NCI-H146 treated with DMSO at 0.1 percent for 48 hours (cell line): ENCODE data around the gene CRP.
"Not testable (repeated sequence)": the region's sequence is repeated elsewhere in the genome, so short reads cannot be mapped to it uniquely, and the experiment has no call there.

Experiments used
- DNase-seq: peaks from one replicate; lab custom pipeline; 2025; ENCODE audit not compliant: unreplicated experiment; lab: John Stamatoyannopoulos, UW

CRP gene

GRCh38 chr1:159700312-159700711, 14.1 kb downstream of the CRP start:
- DNase-seq: no peak

- no peak for DNase-seq
Measured at GRCh38 chr1:159699653-159700052, 14.7 kb downstream of the CRP start.

GRCh38 chr1:159699246-159699645, 15.1 kb downstream of the CRP start:
- DNase-seq: no peak

GRCh38 chr1:159687511-159687910, 26.9 kb downstream of the CRP start:
- DNase-seq: no peak

GRCh38 chr1:159686599-159687299, 27.6 kb downstream of the CRP start:
- no peak for DNase-seq

- DNase-seq: no peak
Measured at GRCh38 chr1:159678939-159679338, 35.5 kb downstream of the CRP start.

- no peak for DNase-seq
Measured at GRCh38 chr1:159675046-159675445, 39.3 kb downstream of the CRP start.

GRCh38 chr1:159672390-159672789, 42.0 kb downstream of the CRP start:
- DNase-seq: not testable (repeated sequence)

GRCh38 chr1:159669338-159669737, 45.1 kb downstream of the CRP start:
- DNase-seq: no peak

GRCh38 chr1:159668739-159669138, 45.6 kb downstream of the CRP start:
- DNase-seq: no peak

- no peak for DNase-seq
Measured at GRCh38 chr1:159664247-159664646, 50.1 kb downstream of the CRP start.

- no peak for DNase-seq
Measured at GRCh38 chr1:159663552-159663951, 50.8 kb downstream of the CRP start.
